ENCODE data around the gene HS1BP3. TPM values are rescaled to one million over a fixed set of nuclear protein-coding genes. Genes with fewer than 3 reads are reported as not detected.

HS1BP3 gene
- total and polyA plus RNA-seq, 2 of the 13 experiments (the other 11 are each of a cell fraction or from before 2014, with no cell fraction given), result 15.2 to 22.0 TPM

DNA sequence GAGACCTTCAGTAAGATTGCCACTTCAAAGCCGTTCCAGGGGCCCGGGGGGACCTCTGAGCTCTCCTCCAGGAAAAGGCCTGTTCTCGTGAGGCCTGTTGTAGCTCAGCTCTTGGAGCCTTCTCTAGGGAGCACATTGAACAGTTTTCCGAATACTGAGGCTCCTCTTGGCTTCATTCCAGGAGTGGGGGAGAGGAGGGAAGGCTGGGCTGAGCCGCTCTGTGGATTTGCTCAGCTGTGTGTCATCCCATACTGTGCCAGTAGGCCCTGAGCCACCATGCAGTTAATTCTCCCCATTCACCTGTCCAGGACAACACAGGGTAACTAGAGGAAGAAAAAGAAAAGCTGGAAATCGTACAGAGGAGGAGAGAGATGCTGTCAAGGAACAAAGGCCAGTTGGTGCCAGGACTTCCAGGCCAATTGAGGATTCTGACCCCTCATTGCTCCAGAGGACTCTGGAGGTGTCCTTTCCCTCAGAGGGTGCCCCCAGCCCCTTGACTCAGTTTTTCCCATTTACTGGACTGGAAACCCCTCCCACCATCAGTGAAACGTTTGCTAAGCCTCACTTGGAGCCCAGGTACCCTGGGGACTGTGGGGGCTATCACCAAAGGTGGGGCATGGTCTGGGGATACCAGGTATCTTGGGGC, 41.4 kb downstream of the HS1BP3 start (continued):
- no peak for TF ChIP-seq ZNF235 (CRISPR knock-in tag; IDR thresholded peaks at IDR 0.05; ENCODE audit: borderline replicate concordance)
- TF ChIP-seq, protein P1, sequence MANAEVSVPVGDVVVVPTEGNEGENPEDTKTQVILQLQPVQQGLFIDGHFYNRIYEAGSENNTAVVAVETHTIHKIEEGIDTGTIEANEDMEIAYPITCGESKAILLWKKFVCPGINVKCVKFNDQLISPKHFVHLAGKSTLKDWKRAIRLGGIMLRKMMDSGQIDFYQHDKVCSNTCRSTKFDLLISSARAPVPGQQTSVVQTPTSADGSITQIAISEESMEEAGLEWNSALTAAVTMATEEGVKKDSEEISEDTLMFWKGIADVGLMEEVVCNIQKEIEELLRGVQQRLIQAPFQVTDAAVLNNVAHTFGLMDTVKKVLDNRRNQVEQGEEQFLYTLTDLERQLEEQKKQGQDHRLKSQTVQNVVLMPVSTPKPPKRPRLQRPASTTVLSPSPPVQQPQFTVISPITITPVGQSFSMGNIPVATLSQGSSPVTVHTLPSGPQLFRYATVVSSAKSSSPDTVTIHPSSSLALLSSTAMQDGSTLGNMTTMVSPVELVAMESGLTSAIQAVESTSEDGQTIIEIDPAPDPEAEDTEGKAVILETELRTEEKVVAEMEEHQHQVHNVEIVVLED (CRISPR knock-in tag; IDR thresholded peaks at IDR 0.05; ENCODE audit: borderline replicate concordance), result no peak

DNA sequence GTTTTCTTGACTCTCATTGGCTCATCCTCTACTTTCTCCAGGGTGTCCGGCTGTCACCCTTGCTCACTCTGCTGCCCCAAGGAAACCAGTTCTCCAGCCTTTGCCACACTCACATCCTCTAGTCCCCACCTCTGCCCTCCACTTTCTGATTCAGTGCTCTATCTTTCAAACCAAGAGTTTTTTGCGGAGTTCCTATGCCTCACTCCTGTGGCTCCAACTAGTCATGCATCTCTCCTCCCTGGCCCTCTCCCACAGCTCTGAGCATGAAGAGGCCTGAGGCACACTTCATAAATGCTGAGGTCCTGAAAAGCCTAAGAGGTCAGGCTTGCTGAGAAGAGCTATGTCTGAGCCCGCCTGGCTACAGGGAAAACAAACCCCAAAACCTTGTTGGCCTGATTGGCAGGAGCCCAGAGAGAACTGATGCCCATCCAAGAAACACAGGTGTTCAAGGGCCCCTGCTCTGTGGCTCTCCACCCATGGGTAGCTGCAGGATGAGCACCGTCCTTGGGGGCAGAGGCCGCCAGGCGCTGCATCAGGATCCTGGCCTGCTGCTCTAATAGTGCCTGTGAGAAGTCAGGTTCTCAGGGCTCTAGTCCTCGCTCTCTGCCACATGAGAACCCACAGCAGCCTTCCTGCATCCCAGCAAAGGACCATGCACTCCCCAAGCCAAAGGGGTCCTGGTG, 42.1 kb downstream of the HS1BP3 start:
- no TSS peak for BruUV-seq (replicated peaks)
- 98% methylated on average over 7 of the region's 7 CpGs for WGBS (ENCODE audit: low lambda C conversion rate)
- Histone ChIP-seq H3K36me3 (replicated peaks in 1 of 2; ENCODE audit: control insufficient read depth in 1 of 2, insufficient read depth in 2 of 2, low read length in 2 of 2) (no peaks in the 10 kb centered on the region), H3K4me3 (replicated peaks in 1 of 3; ENCODE audit: insufficient read depth in 1 of 3, low read depth in 2 of 3, low read length in 3 of 3) (no peak overlapping the region), H3K4me2 (ENCODE audit: low read depth, low read length) (no peak overlapping the region), H2AFZ (ENCODE audit: low read length) (no peak overlapping the region), H3K9me3 (ENCODE audit: low read length) (no peaks in the 10 kb centered on the region), H3K27ac (ENCODE audit: extremely low read length, insufficient read depth, low read length) (peak overlapping the region; percentile 95), H3K79me2 (ENCODE audit: insufficient read depth, low read length) (no peaks in the 10 kb centered on the region), H3K4me1 (ENCODE audit: insufficient read depth, low read length) (peaks cover 54% of the 10 kb centered on the region), H3K9ac (ENCODE audit: insufficient read depth, low read depth, low read length) (peak overlapping the region; percentile 86), H3K27me3 (ENCODE audit: control insufficient read depth in 1 of 2, insufficient read depth in 2 of 2, low read length in 2 of 2) (no peaks in the 10 kb centered on the region), H4K20me1 (ENCODE audit: insufficient read depth, low read length) (no peaks in the 10 kb centered on the region)
- ChIA-PET POLR2A (interaction anchor here (0.9 to 4.8 kb wide), 8 partner anchors 9 to 164 kb away, joined by 3 to 78 read pairs (median 22); partner anchors contain the start of gene RHOB), CTCF (ENCODE audit: low intra/inter-chr PET ratio, low total read pairs) (no interaction called here)
- DNase-seq (ENCODE audit: low spot score) (no peak), ATAC-seq (no peak), FAIRE-seq (no peak)
- intact Hi-C loops (cut with micrococcal nuclease; ENCODE audit: unreplicated experiment), result no loop called here
- in situ Hi-C loops (cut with HindIII; ENCODE audit: extremely low pct_ligation_motif_present, low pct_unique_long_range_greater_than_20kb), result no loop called here
- TF ChIP-seq, protein P2, sequence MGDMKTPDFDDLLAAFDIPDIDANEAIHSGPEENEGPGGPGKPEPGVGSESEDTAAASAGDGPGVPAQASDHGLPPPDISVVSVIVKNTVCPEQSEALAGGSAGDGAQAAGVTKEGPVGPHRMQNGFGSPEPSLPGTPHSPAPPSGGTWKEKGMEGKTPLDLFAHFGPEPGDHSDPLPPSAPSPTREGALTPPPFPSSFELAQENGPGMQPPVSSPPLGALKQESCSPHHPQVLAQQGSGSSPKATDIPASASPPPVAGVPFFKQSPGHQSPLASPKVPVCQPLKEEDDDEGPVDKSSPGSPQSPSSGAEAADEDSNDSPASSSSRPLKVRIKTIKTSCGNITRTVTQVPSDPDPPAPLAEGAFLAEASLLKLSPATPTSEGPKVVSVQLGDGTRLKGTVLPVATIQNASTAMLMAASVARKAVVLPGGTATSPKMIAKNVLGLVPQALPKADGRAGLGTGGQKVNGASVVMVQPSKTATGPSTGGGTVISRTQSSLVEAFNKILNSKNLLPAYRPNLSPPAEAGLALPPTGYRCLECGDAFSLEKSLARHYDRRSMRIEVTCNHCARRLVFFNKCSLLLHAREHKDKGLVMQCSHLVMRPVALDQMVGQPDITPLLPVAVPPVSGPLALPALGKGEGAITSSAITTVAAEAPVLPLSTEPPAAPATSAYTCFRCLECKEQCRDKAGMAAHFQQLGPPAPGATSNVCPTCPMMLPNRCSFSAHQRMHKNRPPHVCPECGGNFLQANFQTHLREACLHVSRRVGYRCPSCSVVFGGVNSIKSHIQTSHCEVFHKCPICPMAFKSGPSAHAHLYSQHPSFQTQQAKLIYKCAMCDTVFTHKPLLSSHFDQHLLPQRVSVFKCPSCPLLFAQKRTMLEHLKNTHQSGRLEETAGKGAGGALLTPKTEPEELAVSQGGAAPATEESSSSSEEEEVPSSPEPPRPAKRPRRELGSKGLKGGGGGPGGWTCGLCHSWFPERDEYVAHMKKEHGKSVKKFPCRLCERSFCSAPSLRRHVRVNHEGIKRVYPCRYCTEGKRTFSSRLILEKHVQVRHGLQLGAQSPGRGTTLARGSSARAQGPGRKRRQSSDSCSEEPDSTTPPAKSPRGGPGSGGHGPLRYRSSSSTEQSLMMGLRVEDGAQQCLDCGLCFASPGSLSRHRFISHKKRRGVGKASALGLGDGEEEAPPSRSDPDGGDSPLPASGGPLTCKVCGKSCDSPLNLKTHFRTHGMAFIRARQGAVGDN (CRISPR knock-in tag; IDR thresholded peaks at IDR 0.05), result peak; percentile 81
- TF ChIP-seq ZNF644 (CRISPR knock-in tag; IDR thresholded peaks at IDR 0.05; ENCODE audit: low read depth), result no peak
- TF ChIP-seq ZSCAN21 (CRISPR knock-in tag; IDR thresholded peaks at IDR 0.05; ENCODE audit: borderline replicate concordance), result 0 out of 2 replicates have a peak, but pooled peaks have one; percentile 44
- TF ChIP-seq ZNF136 (CRISPR knock-in tag; IDR thresholded peaks at IDR 0.05; ENCODE audit: low read depth), result 0 out of 2 replicates have a peak, but pooled peaks have one; percentile 13
- TF ChIP-seq POGZ (CRISPR knock-in tag; IDR thresholded peaks at IDR 0.05), result no peak
- 0 out of 2 replicates have a peak, but pooled peaks have one; percentile 19 for TF ChIP-seq ZNF746 (CRISPR knock-in tag; IDR thresholded peaks at IDR 0.05)
- TF ChIP-seq, protein P3, sequence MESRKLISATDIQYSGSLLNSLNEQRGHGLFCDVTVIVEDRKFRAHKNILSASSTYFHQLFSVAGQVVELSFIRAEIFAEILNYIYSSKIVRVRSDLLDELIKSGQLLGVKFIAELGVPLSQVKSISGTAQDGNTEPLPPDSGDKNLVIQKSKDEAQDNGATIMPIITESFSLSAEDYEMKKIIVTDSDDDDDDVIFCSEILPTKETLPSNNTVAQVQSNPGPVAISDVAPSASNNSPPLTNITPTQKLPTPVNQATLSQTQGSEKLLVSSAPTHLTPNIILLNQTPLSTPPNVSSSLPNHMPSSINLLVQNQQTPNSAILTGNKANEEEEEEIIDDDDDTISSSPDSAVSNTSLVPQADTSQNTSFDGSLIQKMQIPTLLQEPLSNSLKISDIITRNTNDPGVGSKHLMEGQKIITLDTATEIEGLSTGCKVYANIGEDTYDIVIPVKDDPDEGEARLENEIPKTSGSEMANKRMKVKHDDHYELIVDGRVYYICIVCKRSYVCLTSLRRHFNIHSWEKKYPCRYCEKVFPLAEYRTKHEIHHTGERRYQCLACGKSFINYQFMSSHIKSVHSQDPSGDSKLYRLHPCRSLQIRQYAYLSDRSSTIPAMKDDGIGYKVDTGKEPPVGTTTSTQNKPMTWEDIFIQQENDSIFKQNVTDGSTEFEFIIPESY (CRISPR knock-in tag; IDR thresholded peaks at IDR 0.05), result peak; percentile 77; the same call in 1 of the 2 replicates
- peak; percentile 16; the same call in 1 of the 2 replicates for TF ChIP-seq ZNF605 (CRISPR knock-in tag; IDR thresholded peaks at IDR 0.05)

All from HepG2 (cell line).